GM23248 (cell line): ENCODE results near the gene EFHC2. TPM values are rescaled to one million over a fixed set of nuclear protein-coding genes. Genes with fewer than 3 reads are reported as not detected.

Source experiments
- DNase-seq: peaks from one replicate; pipeline ENCODE4 v3.0.0-alpha.2; 2015
- H2AFZ ChIP-seq: fragments of 200-600 bp; sonication (generic); 2 replicates; pipeline ENCODE4 v1.6.1; 2016; ENCODE audit warnings: antibody characterized with exemption
- H3F3A ChIP-seq: fragments of 200-600 bp; sonication (generic); 2 replicates; pipeline ENCODE4 v1.6.1; 2016; ENCODE audit warnings: mild to moderate bottlenecking, antibody characterized with exemption, mixed run types; ENCODE audit not compliant: insufficient read depth
- H3K27ac ChIP-seq: fragments of 200-600 bp; sonication (generic); 2 replicates; pipeline ENCODE4 v1.5.1; 2016; ENCODE audit warnings: mild to moderate bottlenecking
- H3K27me3 ChIP-seq: fragments of 200-600 bp; sonication (generic); replicated peaks from 2 replicates; pipeline ENCODE4 v1.6.1; 2016; ENCODE audit warnings: mild to moderate bottlenecking; ENCODE audit not compliant: insufficient read depth
- H3K36me3 ChIP-seq: fragments of 200-600 bp; sonication (generic); 2 replicates; pipeline ENCODE4 v1.6.1; 2016; ENCODE audit warnings: low read depth, mild to moderate bottlenecking
- H3K4me1 ChIP-seq: fragments of 200-600 bp; sonication (generic); 2 replicates; pipeline ENCODE4 v1.6.1; 2016; ENCODE audit warnings: mild to moderate bottlenecking; ENCODE audit not compliant: insufficient read depth
- H3K4me2 ChIP-seq: fragments of 200-600 bp; sonication (generic); one replicate; pipeline ENCODE4 v1.6.1; 2016; ENCODE audit warnings: mild to moderate bottlenecking; ENCODE audit not compliant: unreplicated experiment
- H3K4me3 ChIP-seq: fragments of 200-600 bp; sonication (generic); 2 replicates; pipeline ENCODE4 v1.5.1; 2016; ENCODE audit warnings: mild to moderate bottlenecking
- H3K79me2 ChIP-seq: fragments of 200-600 bp; sonication (generic); 2 replicates; pipeline ENCODE4 v1.6.1; 2016; ENCODE audit warnings: mild to moderate bottlenecking; ENCODE audit not compliant: insufficient read depth
- H3K9ac ChIP-seq: fragments of 200-600 bp; sonication (generic); 2 replicates; pipeline ENCODE4 v1.6.1; 2016; ENCODE audit warnings: mild to moderate bottlenecking
- H3K9me2 ChIP-seq: fragments of 200-600 bp; sonication (generic); 2 replicates; pipeline ENCODE4 v1.6.1; 2016; ENCODE audit warnings: mixed run types, mild to moderate bottlenecking, moderate library complexity; ENCODE audit not compliant: insufficient read depth
- H3K9me3 ChIP-seq: fragments of 200-600 bp; sonication (generic); one replicate; pipeline ENCODE4 v1.6.1; 2017; ENCODE audit warnings: low read depth
- H4K20me1 ChIP-seq: fragments of 200-600 bp; sonication (generic); 2 replicates; pipeline ENCODE4 v1.6.0; 2016; ENCODE audit not compliant: insufficient read depth
- EZH2 ChIP-seq: fragments of 200-600 bp; sonication (generic); IDR thresholded peaks from 2 replicates; pipeline ENCODE4 v1.6.1; 2018; ENCODE audit warnings: antibody characterized with exemption, mild to moderate bottlenecking; ENCODE audit not compliant: insufficient read depth, poor library complexity, severe bottlenecking
- EZH2phosphoT487 ChIP-seq: fragments of 200-600 bp; sonication (generic); IDR thresholded peaks from 2 replicates; pipeline ENCODE4 v1.6.1; 2018; ENCODE audit warnings: antibody characterized with exemption, moderate library complexity, mild to moderate bottlenecking, low read depth; ENCODE audit not compliant: insufficient read depth
- whole genome bisulfite sequencing, 2 experiments: methylation state at CpG; one replicate each; pipeline ENCODE4 v1.1.6; 2015 to 2017; ENCODE audit warnings: low lambda C conversion rate in 2 of 2, low coverage in 1 of 2; ENCODE audit errors: missing lambda C conversion rate in 2 of 2; 5-methylcytosine and 5-hydroxymethylcytosine counted together
- in situ Hi-C: fragments of 300-500 bp; cut with MboI; formaldehyde crosslinking; loops from 2 replicates; pipeline ENCODE4 v1.15.0; 2020
- polyA plus RNA-seq: library from polyadenylated mRNA; unstranded; fragments of >200 nt; fragmentation: Nextera tagmentation; extraction: Ambion mirVana; gene quantifications from 2 replicates; pipeline ENCODE4 v1.2.1, GENCODE V29; 2016
- total RNA-seq: library from RNA; depleted of rRNA; stranded (reverse); fragments of >200 nt; shearing (Covaris generic); gene quantifications from 2 replicates; pipeline ENCODE4 v1.2.3, GENCODE V29; 2014; rRNA removed

EFHC2 gene
- total and polyA plus RNA-seq, 2 experiments from 2014 or later, result 0.38 TPM; not detected in 1

- TF ChIP-seq EZH2 (no peak), EZH2phosphoT487 (no peak)
- no peaks in the 10 kb centered on the region for H4K20me1 ChIP-seq
- H3K9me2 ChIP-seq, result no peaks in the 10 kb centered on the region
- no peak overlapping the region for H3K9ac ChIP-seq
- H3K79me2 ChIP-seq, result no peaks in the 10 kb centered on the region
- H3K4me1 ChIP-seq, result no peaks in the 10 kb centered on the region
- H3K4me2 ChIP-seq, result no peak overlapping the region
- no peaks in the 10 kb centered on the region for H3K27me3 ChIP-seq
- H3F3A ChIP-seq, result no peaks in the 10 kb centered on the region
- no peaks in the 10 kb centered on the region for H3K9me3 ChIP-seq
- WGBS, 2 experiments, result 50 to 55% methylated on average over 8 to 12 of the region's 12 CpGs
- H3K36me3 ChIP-seq, result no peaks in the 10 kb centered on the region
- H3K27ac ChIP-seq, result no peak overlapping the region
- no peak overlapping the region for H2AFZ ChIP-seq
- H3K4me3 ChIP-seq, result no peak overlapping the region
- in situ Hi-C loops, result no loop called here
- DNase-seq, result no peak
Measured at GRCh38 chrX:44105228-44105913, 238.1 kb downstream of the EFHC2 start.

GRCh38 chrX:44104699-44105098 is 238.8 kb downstream of the EFHC2 start:
- Histone ChIP-seq H3K4me3 (no peak overlapping the region), H3F3A (no peaks in the 10 kb centered on the region), H3K4me1 (no peaks in the 10 kb centered on the region), H3K36me3 (no peaks in the 10 kb centered on the region), H3K9ac (no peak overlapping the region), H4K20me1 (no peaks in the 10 kb centered on the region), H3K9me3 (no peaks in the 10 kb centered on the region), H3K27me3 (no peaks in the 10 kb centered on the region), H2AFZ (no peak overlapping the region), H3K4me2 (no peak overlapping the region), H3K79me2 (no peaks in the 10 kb centered on the region), H3K27ac (no peak overlapping the region), H3K9me2 (no peaks in the 10 kb centered on the region)
- DNase-seq, result no peak
- in situ Hi-C loops, result no loop called here
- 94% methylated on average over 3 of the region's 3 CpGs; no CpG with 5 or more reads in 1 of the 2 experiments for WGBS, 2 experiments
- TF ChIP-seq EZH2phosphoT487 (no peak), EZH2 (no peak)

- no peak overlapping the region for H3K27ac ChIP-seq
- no peaks in the 10 kb centered on the region for H3K9me3 ChIP-seq
- H3K27me3 ChIP-seq, result no peaks in the 10 kb centered on the region
- H3K9me2 ChIP-seq, result no peaks in the 10 kb centered on the region
- no peaks in the 10 kb centered on the region for H4K20me1 ChIP-seq
- no peaks in the 10 kb centered on the region for H3K4me1 ChIP-seq
- in situ Hi-C loops, result no loop called here
- no peak overlapping the region for H3K9ac ChIP-seq
- no peak overlapping the region for H3K4me3 ChIP-seq
- H3F3A ChIP-seq, result no peaks in the 10 kb centered on the region
- no peaks in the 10 kb centered on the region for H3K36me3 ChIP-seq
- no peak overlapping the region for H2AFZ ChIP-seq
- DNase-seq, result no peak
- WGBS, 2 experiments, result 60 to 72% methylated on average over 3 of the region's 3 CpGs
- H3K79me2 ChIP-seq, result no peaks in the 10 kb centered on the region
- no peak overlapping the region for H3K4me2 ChIP-seq
- TF ChIP-seq EZH2, result no peak
- no peak for TF ChIP-seq EZH2phosphoT487
Measured at GRCh38 chrX:44101281-44101680, 242.2 kb downstream of the EFHC2 start.

GRCh38 chrX:44099366-44099765 is 244.1 kb downstream of the EFHC2 start:
- no peaks in the 10 kb centered on the region for H3K36me3 ChIP-seq
- no peak overlapping the region for H3K27ac ChIP-seq
- no peaks in the 10 kb centered on the region for H4K20me1 ChIP-seq
- no peak for DNase-seq
- H3K79me2 ChIP-seq, result no peaks in the 10 kb centered on the region
- H3K9me3 ChIP-seq, result no peaks in the 10 kb centered on the region
- no peaks in the 10 kb centered on the region for H3K9me2 ChIP-seq
- no peak overlapping the region for H3K4me3 ChIP-seq
- 60 to 61% methylated on average over 2 of the region's 2 CpGs for WGBS, 2 experiments
- no peak overlapping the region for H3K4me2 ChIP-seq
- in situ Hi-C loops, result no loop called here
- no peaks in the 10 kb centered on the region for H3K27me3 ChIP-seq
- no peak for TF ChIP-seq EZH2
- TF ChIP-seq EZH2phosphoT487, result no peak
- no peaks in the 10 kb centered on the region for H3K4me1 ChIP-seq
- H2AFZ ChIP-seq, result no peak overlapping the region
- H3F3A ChIP-seq, result no peaks in the 10 kb centered on the region
- H3K9ac ChIP-seq, result no peak overlapping the region

Other genes starting within 250 kb of the EFHC2 start
- gene FUNDC1, start 199.2 kb upstream of the EFHC2 start, total RNA-seq, result 7.8 and 19.6 TPM in 2 replicates
- 13.9 and 14.8 TPM in 2 replicates for gene FUNDC1, start 199.2 kb upstream of the EFHC2 start, polyA plus RNA-seq